Skin epidermis (tissue), 12 donors: ENCODE data around the gene HLA-G.

ENCODE experiments used
- H3K27ac ChIP-seq, 21 experiments: fragments of 200-600 bp; sonication (generic) in 11 of 21; one replicate each; pipeline ENCODE4 v1.5.0; 2020; ENCODE audit warnings: mild to moderate bottlenecking in 3 of 21, inconsistent platforms in 2 of 21, moderate library complexity in 2 of 21
- H3K4me3 ChIP-seq, 7 experiments: fragments of 200-600 bp; sonication (generic) in 2 of 7; one replicate each; pipeline ENCODE4 v1.5.0; 2020; ENCODE audit warnings: inconsistent platforms in 2 of 7, mild to moderate bottlenecking in 2 of 7, moderate library complexity in 1 of 7

Gene HLA-G

GRCh38 chr6:29814379-29815117 is 13.1 kb upstream of the HLA-G start:
- Histone ChIP-seq H3K27ac (no peak overlapping the region), H3K4me3 (no peak overlapping the region)

- Histone ChIP-seq H3K4me3 (no peak overlapping the region), H3K27ac (no peak overlapping the region)
Measured at GRCh38 chr6:29815118-29815750, 12.4 kb upstream of the HLA-G start.

- Histone ChIP-seq H3K4me3 (no peak overlapping the region), H3K27ac (no peak overlapping the region)
Measured at GRCh38 chr6:29816030-29816429, 11.6 kb upstream of the HLA-G start.

GRCh38 chr6:29818892-29819291 is 8.7 kb upstream of the HLA-G start:
- Histone ChIP-seq H3K4me3 (no peak overlapping the region), H3K27ac (no peak overlapping the region)

GRCh38 chr6:29824144-29824543 is 3.5 kb upstream of the HLA-G start:
- H3K27ac ChIP-seq: no peak overlapping the region
- no peak overlapping the region for H3K4me3 ChIP-seq

- Histone ChIP-seq H3K4me3 (no peak overlapping the region), H3K27ac (no peak overlapping the region)
Measured at GRCh38 chr6:29825848-29826247, 1.8 kb upstream of the HLA-G start.

GRCh38 chr6:29826271-29826670 is 1.4 kb upstream of the HLA-G start:
- Histone ChIP-seq H3K27ac (no peak overlapping the region), H3K4me3 (no peak overlapping the region)

GRCh38 chr6:29828471-29828797 is 809 bp downstream of the HLA-G start:
- Histone ChIP-seq H3K4me3 (peak overlapping the region in 1 of 7 experiments; percentile 21), H3K27ac (no peak overlapping the region)

- Histone ChIP-seq H3K27ac (no peak overlapping the region), H3K4me3 (no peak overlapping the region)
Measured at GRCh38 chr6:29829766-29830165, 2.1 kb downstream of the HLA-G start.

GRCh38 chr6:29830409-29830808 is 2.8 kb downstream of the HLA-G start:
- no peak overlapping the region for H3K4me3 ChIP-seq
- no peak overlapping the region for H3K27ac ChIP-seq

- H3K27ac ChIP-seq: no peak overlapping the region
Measured at GRCh38 chr6:29831776-29832175, 4.2 kb downstream of the HLA-G start.

GRCh38 chr6:29834564-29835436 is 7.2 kb downstream of the HLA-G start:
- no peak overlapping the region for H3K4me3 ChIP-seq
- H3K27ac ChIP-seq: no peak overlapping the region

More at GRCh38 chr6:29831776-29832175, 4.2 kb downstream of the HLA-G start:
- H3K4me3 ChIP-seq: no peak overlapping the region

- no peak overlapping the region for H3K4me3 ChIP-seq
Measured at GRCh38 chr6:29839917-29840316, 12.3 kb downstream of the HLA-G start.

GRCh38 chr6:29841030-29841429 is 13.4 kb downstream of the HLA-G start:
- no peak overlapping the region for H3K27ac ChIP-seq
- H3K4me3 ChIP-seq: no peak overlapping the region

More at GRCh38 chr6:29839917-29840316, 12.3 kb downstream of the HLA-G start:
- H3K27ac ChIP-seq: no peak overlapping the region

- Histone ChIP-seq H3K27ac (no peak overlapping the region), H3K4me3 (no peak overlapping the region)
Measured at GRCh38 chr6:29845405-29846006, 17.9 kb downstream of the HLA-G start.

- no peak overlapping the region for H3K4me3 ChIP-seq
Measured at GRCh38 chr6:29847871-29848630, 20.4 kb downstream of the HLA-G start.

GRCh38 chr6:29850011-29850553 is 22.5 kb downstream of the HLA-G start:
- Histone ChIP-seq H3K27ac (no peak overlapping the region), H3K4me3 (no peak overlapping the region)

More at GRCh38 chr6:29847871-29848630, 20.4 kb downstream of the HLA-G start:
- no peak overlapping the region for H3K27ac ChIP-seq

- Histone ChIP-seq H3K27ac (no peak overlapping the region), H3K4me3 (no peak overlapping the region)
Measured at GRCh38 chr6:29851190-29851589, 23.6 kb downstream of the HLA-G start.

GRCh38 chr6:29853245-29853644 is 25.6 kb downstream of the HLA-G start:
- H3K27ac ChIP-seq: no peak overlapping the region
- no peak overlapping the region for H3K4me3 ChIP-seq
